Ovary (tissue), 9 donors: ENCODE measurements around the gene ACACB. TPM values are rescaled to one million over a fixed set of nuclear protein-coding genes. Genes with fewer than 3 reads are reported as not detected.

Experiments used
- DNase-seq, 5 donors: peaks; one replicate each; pipeline ENCODE4 v3.0.0-alpha.2; 2019 to 2020
- H3K27ac ChIP-seq, 2 donors: fragments of 200-600 bp; one replicate each; pipeline versions ENCODE4 v1.5.1 to v1.8.0; 2019 to 2022
- H3K27me3 ChIP-seq: fragments of 200-600 bp; one replicate; pipeline ENCODE4 v1.8.0; 2022
- H3K36me3 ChIP-seq: fragments of 200-600 bp; sonication (generic); one replicate; pipeline ENCODE4 v1.5.1; 2019
- H3K4me1 ChIP-seq: one replicate; pipeline ENCODE4 v1.8.1; 2013; ENCODE audit warnings: mild to moderate bottlenecking, moderate library complexity; ENCODE audit not compliant: insufficient read depth
- H3K4me3 ChIP-seq: fragments of 200-600 bp; sonication (generic); one replicate; pipeline ENCODE4 v1.5.1; 2017
- H3K9me3 ChIP-seq, 2 donors: fragments of 200-600 bp in 1 of 2; sonication (generic) in 1 of 2; one replicate each; pipeline versions ENCODE4 v1.5.1 to v1.8.1; 2013 to 2019; ENCODE audit warnings: mild to moderate bottlenecking in 1 of 2, moderate library complexity in 1 of 2
- CTCF ChIP-seq, 3 donors: fragments of 450-650 bp in 2 of 3; fragments of 200-600 bp in 1 of 3; IDR thresholded peaks; one replicate each; pipeline versions ENCODE4 v1.5.1 to v1.8.0; 2016 to 2022; ENCODE audit warnings: antibody characterized with exemption in 3 of 3, mild to moderate bottlenecking in 1 of 3
- EP300 ChIP-seq: sonication (generic); formaldehyde crosslinking; IDR thresholded peaks from one replicate; pipeline ENCODE4 v1.6.1; 2017; ENCODE audit warnings: antibody characterized with exemption
- POLR2A ChIP-seq: fragments of 450-650 bp; IDR thresholded peaks from one replicate; pipeline ENCODE4 v1.6.1; 2017; ENCODE audit warnings: antibody characterized with exemption, mild to moderate bottlenecking, moderate library complexity
- WGBS, 3 donors: extraction: QIAGEN DNeasy Blood & Tissue Kit in 1 of 3; methylation state at CpG; one replicate each; pipeline versions ENCODE4 v1.1.5 to v1.1.7; 2013 to 2017; 5-methylcytosine and 5-hydroxymethylcytosine counted together
- intact Hi-C, 4 donors: fragments of 100-400 bp; cut with DNase I; formaldehyde crosslinking; loops; one replicate each; pipeline versions ENCODE4 v1.11.0 to v1.15.1; 2022 to 2023
- polyA plus RNA-seq, 2 donors: library from polyadenylated mRNA; stranded (reverse); fragments of 200-250 nt in 1 of 2; fragments of 350-450 nt in 1 of 2; fragmentation: Illumina TruSeq in 1 of 2; extraction: RNeasy Lipid Tissue Mini Kit (QIAGEN cat#74804) in 1 of 2; gene quantifications; one replicate each; pipeline ENCODE4 v1.2.3, GENCODE V29; 2013 to 2014
- total RNA-seq, 7 donors: library from RNA; depleted of rRNA in 2 of 7; stranded (reverse); fragments of >200 nt in 2 of 7; fragmentation: NEBNext Ultra II Directional in 3 of 7; extraction: Animal tissue kit (Norgen Biotek cat#: 25700) in 3 of 7; gene quantifications; one replicate each; pipeline versions ENCODE4 v1.1.0 to v1.2.4, GENCODE V29; 2016 to 2023
- donor health status: DM: no; HTN: no; CAD: no; lungs with moderate emphysema.
- donor health status: DM: no; HTN: no; CAD: no.
- donor health status: Bipolar disorder and iron deficiency.
- donor health status: DM: yes; HTN: yes; CAD: no.
- donor health status: DM: no; HTN: no; CAD: no.
- donor health status: DM: yes; HTN: yes; CAD: no.

The ACACB gene
- total and polyA plus RNA-seq, 9 donors: 20.5 to 56.5 (median 40.4) TPM

GRCh38 chr12:109099431-109100020, 16.9 kb upstream of the ACACB start:
- DNase-seq: no peak
- Histone ChIP-seq H3K36me3 (no peaks in the 10 kb centered on the region), H3K4me3 (peak overlapping the region; percentile 78), H3K9me3 (no peaks in the 10 kb centered on the region), H3K27me3 (no peaks in the 10 kb centered on the region), H3K27ac (peak overlapping the region in 1 of 2 donors; percentile 84), H3K4me1 (peaks cover 4% of the 10 kb centered on the region)
- TF ChIP-seq CTCF (IDR thresholded peaks at IDR 0.05): no peak
- 44 to 62% (median 52%) methylated on average over 12 of the region's 12 CpGs for WGBS, 3 donors
- intact Hi-C loops: loop anchor here in 3 of 4 donors (5.0 to 10.0 kb wide), 5 partner anchors 245 to 537 kb away; partner anchors contain the start of genes ISCU (in 2 of the 3), SART3 (in 2 of the 3) and SSH1 (in 1 of the 3)

- H3K4me3 ChIP-seq: no peak overlapping the region
- TF ChIP-seq EP300 (no peak), POLR2A (no peak), CTCF (IDR thresholded peaks at IDR 0.05) (no peak)
- H3K36me3 ChIP-seq: no peaks in the 10 kb centered on the region
- no peaks in the 10 kb centered on the region for H3K9me3 ChIP-seq
- H3K27me3 ChIP-seq: no peaks in the 10 kb centered on the region
- intact Hi-C loops: no loop called here
- H3K4me1 ChIP-seq: peaks cover 4% of the 10 kb centered on the region
- H3K27ac ChIP-seq: no peak overlapping the region
- no peak for DNase-seq
- WGBS, 3 donors: 90 to 94% (median 91%) methylated on average over 4 of the region's 4 CpGs
Observed at GRCh38 chr12:109100741-109101140, 15.6 kb upstream of the ACACB start.

GRCh38 chr12:109102491-109102890, 13.9 kb upstream of the ACACB start:
- H3K4me1 ChIP-seq: peaks cover 2% of the 10 kb centered on the region
- intact Hi-C loops: no loop called here
- WGBS, 3 donors: 81 to 92% (median 89%) methylated on average over 3 of the region's 3 CpGs
- no peaks in the 10 kb centered on the region for H3K36me3 ChIP-seq
- H3K9me3 ChIP-seq: no peaks in the 10 kb centered on the region
- no peak overlapping the region for H3K4me3 ChIP-seq
- H3K27me3 ChIP-seq: no peaks in the 10 kb centered on the region
- no peak overlapping the region for H3K27ac ChIP-seq
- DNase-seq: no peak
- TF ChIP-seq POLR2A (no peak), CTCF (IDR thresholded peaks at IDR 0.05) (no peak), EP300 (no peak)

- H3K9me3 ChIP-seq: no peaks in the 10 kb centered on the region
- no peak for TF ChIP-seq POLR2A
- TF ChIP-seq EP300: no peak
- TF ChIP-seq CTCF (IDR thresholded peaks at IDR 0.05): no peak
- no peak overlapping the region for H3K27ac ChIP-seq
- no peak for DNase-seq
- H3K27me3 ChIP-seq: no peaks in the 10 kb centered on the region
- H3K36me3 ChIP-seq: no peaks in the 10 kb centered on the region
- H3K4me1 ChIP-seq: peaks cover 3% of the 10 kb centered on the region
- no peak overlapping the region for H3K4me3 ChIP-seq
- 84 to 89% (median 88%) methylated on average over 5 of the region's 5 CpGs for WGBS, 3 donors
- intact Hi-C loops: no loop called here
Observed at GRCh38 chr12:109105176-109105575, 11.2 kb upstream of the ACACB start.
